Measurements from ENCODE around the gene APC2.

DNA sequence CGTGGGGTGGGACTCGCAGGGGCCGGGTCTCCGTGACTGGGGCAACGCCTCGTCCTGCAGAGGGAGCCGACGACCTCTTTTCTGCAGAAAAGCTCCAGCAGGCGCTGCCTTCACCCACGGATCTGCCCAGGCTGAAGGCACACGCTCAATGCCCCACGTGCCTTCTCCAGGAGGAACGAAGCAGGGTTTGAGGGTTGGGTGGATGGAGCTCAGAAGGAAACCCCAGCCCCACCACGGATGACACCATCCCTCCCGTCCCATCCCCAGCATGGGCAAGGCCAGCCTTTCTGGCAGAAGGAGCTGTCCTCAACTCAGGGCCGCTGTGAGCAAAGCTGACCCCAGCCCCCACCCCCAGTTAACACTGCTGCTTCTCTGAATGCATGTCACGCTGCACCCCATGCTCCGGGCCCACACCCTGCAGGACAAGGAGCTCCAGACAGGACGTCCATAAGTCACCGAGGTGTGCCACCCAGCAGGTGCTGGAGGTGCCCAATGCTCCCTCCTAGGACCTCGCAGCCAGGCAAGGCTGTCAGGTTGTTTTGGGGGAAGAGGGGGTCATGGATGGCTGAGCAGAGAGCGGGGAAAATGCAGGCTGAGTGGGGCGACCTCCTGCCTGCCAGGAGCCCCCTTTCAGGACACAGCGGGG, 21.7 kb downstream of the APC2 start:
- TF ChIP-seq, protein P1, sequence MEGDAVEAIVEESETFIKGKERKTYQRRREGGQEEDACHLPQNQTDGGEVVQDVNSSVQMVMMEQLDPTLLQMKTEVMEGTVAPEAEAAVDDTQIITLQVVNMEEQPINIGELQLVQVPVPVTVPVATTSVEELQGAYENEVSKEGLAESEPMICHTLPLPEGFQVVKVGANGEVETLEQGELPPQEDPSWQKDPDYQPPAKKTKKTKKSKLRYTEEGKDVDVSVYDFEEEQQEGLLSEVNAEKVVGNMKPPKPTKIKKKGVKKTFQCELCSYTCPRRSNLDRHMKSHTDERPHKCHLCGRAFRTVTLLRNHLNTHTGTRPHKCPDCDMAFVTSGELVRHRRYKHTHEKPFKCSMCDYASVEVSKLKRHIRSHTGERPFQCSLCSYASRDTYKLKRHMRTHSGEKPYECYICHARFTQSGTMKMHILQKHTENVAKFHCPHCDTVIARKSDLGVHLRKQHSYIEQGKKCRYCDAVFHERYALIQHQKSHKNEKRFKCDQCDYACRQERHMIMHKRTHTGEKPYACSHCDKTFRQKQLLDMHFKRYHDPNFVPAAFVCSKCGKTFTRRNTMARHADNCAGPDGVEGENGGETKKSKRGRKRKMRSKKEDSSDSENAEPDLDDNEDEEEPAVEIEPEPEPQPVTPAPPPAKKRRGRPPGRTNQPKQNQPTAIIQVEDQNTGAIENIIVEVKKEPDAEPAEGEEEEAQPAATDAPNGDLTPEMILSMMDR (IDR thresholded peaks at IDR 0.05), result no peak; the same call in 1 of the 2 replicates
- no peak for TF ChIP-seq POLR2AphosphoS5 (IDR thresholded peaks at IDR 0.05; ENCODE audit: low read depth, low read length)

Measured in Panc1 (cell line).